ENCODE measurements around the gene PDPR.
"Not testable (repeated sequence)": the region's sequence is repeated elsewhere in the genome, so short reads cannot be mapped to it uniquely, and the experiment has no call there.

Gene PDPR

DNA sequence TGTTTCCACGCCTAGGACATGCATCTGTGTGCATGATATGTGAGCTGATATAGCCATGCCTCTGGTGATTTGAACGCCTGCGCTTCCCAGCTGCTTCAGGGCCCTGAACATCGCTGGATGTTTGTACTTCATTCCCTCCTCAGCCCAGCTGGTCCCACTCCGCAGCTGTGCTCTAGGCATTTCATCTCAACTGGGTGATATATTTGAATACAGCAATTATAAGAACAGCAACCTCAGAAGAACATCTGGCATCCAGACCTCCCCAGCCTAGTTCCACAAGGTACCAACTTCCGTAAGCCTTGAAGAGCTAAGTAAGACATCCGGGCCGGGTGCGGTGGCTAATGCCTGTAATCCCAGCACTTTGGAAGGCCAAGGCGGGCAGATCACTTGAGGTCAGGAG lies 52.6 kb downstream of the PDPR start:
- not testable (repeated sequence) for DNase-seq

DNA sequence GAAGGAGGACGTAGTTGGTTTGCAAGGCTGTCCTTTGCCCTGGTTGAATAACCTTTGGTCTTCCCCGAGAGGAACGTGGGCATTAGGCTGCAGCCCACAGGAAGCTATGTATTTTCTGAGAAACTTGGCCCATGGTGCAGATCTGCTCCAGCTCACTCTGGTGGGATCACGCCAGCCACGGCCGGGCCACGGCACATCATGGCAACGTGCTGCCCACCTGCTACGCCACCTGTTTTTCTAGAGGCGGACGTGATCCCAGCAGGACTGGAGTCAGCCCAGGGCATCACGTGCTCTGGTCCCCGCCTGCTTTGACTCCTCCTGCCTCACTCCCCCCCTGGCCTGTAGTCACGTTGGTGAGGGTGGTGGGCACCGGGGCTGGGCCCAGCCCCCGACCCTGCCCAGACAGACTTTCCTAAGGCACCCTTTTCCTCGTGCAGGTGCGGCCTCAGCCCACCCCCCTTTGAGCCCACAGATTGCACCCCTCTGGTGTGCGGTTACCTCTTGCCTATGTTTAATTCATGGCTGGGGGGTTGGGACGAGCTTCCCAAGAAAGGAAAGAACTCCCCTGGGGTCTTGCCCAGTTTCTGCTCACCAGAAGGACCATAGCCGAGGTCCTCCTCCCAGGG lies 59.2 kb downstream of the PDPR start, which contains the start of gene CLEC18C:
CLEC18C (plus strand) TSS at position 576 of the 626 bp plus-strand sequence. CDS start 492 bp downstream, outside the sequence.
- DNase-seq: not testable (repeated sequence)

DNA sequence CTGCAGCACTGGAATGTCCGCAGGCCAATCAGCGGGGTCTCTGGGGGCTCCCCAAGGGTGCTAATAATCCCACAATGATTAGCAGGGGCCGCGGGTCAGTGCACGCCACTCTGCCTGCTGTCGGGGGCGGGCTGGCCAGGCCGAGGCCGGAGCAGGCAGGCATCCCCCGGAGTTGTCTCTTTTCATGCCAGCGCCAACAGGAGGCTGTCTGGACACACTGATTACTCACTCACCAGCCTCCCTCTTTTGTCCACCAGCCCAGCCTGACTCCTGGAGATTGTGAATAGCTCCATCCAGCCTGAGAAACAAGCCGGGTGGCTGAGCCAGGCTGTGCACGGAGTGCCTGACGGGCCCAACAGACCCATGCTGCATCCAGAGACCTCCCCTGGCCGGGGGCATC lies 59.8 kb downstream of the PDPR start:
- DNase-seq: not testable (repeated sequence)

DNA sequence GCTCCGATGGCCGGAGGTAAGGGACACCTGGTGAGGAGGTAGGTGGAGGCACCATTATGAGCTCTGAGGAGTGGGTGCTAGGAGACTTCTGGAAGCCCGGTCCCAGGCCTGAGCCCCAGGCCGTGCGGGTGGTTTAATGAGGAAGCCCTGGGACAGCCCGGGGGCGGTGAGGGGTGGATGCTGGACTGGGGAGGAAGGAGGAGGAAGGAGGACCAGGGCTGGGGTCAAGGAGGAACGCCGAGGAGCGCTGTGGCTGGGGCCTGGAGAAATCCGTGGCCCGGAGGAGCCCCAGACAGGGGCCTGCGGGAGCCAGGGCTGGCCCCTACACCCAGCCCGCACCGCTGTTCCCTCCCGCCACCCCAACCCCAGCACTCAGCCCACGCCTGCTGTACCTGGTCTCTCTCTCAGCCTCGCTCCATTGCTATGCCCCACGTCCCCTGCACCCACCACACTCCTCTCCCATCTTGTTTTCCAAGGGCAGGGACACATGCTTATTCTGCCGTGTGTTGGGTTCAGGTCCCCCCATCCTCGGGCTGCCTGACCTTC lies 60.3 kb downstream of the PDPR start:
- DNase-seq: not testable (repeated sequence)

DNA sequence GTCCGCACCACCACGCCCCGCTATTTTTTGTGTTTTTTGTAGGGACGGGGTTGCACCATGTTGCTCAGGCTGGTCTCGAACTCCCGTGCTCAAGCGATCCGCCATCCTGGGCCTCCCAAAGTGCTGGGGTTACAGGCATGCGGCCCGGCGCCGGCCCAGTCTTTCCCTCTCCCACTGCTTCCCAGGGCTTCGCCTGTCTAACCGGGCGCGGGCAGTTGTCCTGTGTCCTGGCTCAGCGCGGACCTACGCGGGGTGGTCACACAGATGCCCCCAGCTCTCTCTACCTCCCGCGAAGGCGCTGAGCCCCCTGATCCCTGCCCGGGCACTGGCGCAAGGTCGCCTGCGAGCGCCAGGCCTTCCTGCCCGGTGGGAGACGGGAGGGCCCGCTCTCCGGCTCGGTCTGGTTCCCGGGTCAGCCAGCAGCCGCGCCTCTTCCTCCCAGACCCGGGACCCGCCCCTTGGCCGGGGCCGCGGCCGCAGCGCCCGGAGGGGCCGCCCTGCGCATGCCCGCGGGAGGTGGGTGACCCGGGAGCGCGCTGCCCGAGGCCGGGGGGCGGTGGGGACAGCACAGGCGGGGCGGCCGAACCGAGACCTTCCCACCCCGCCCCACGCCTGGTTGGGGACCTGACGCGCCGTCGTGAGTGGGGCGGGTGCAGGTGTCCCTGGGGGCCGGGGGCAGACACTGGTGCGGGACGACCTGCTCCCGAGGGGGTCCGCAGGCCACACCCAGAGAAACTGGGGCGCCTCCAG lies 73.9 kb downstream of the PDPR start:
- not testable (repeated sequence) for DNase-seq

DNA sequence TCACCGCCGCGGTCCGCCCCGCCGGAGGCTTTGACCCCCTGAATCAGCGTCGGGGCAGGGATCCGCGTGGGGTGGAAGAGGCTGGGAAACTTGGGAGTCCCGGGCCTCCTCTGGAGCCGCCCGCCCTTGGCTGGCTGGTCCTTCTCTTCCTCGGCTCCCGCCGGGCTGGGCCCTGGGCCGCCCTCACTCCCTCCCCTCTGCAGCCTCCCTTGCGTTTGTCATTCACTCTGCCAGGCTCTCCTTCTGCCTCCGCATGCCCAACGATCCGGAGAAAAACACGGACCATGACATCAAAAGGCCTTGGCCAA lies 74.4 kb downstream of the PDPR start:
- DNase-seq: not testable (repeated sequence)

DNA sequence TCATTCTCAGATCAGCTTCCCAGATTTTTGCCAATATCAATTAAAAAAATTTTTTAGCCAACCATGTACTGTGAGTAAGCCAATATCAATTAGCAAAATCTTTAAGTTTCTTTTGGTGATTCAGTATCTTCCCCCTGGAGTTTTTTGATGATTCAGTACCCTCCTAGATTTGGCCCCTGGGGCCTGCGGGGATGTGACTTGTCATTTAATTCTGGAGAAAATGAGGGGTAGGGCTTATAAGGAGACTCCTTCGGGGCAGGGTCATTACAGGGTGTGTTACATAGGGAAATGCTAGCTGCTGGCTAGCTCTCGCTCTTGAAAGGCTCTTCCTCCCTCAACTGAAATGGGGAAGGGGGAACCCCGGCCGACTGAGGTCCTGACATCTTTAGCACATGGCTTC lies 76.4 kb downstream of the PDPR start:
- not testable (repeated sequence) for DNase-seq

DNA sequence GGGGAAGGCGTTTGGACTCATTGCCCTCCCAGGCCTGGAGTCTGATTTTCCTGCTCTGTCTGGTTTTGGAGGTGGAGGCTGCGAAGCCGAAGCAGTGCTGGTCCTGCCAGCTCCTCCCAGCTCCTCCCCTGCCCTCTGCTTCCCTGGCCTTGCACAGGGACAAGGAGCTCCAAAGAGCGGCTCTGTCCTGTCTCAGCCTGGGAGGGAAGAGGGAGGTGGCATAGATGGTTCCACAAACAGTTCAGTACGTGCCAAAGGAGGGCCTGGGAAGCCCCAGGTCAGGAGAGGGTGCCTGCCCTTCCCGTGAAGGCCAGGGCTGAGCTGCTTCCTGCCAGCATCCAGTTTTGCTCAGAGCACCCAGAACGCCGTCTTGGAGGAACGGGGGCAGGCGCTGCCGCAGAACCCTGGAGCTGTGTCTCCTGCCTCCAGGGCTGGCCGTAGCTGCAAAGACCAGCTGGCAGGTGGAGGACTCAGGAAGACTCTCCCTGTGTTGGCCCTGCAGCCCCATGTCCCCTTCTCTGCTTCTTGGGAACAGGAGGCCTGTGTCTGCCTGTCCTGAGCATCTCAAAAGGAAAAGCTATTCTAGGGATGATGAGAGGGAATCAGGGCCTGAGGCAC lies 82.7 kb downstream of the PDPR start:
- not testable (repeated sequence) for DNase-seq

DNA sequence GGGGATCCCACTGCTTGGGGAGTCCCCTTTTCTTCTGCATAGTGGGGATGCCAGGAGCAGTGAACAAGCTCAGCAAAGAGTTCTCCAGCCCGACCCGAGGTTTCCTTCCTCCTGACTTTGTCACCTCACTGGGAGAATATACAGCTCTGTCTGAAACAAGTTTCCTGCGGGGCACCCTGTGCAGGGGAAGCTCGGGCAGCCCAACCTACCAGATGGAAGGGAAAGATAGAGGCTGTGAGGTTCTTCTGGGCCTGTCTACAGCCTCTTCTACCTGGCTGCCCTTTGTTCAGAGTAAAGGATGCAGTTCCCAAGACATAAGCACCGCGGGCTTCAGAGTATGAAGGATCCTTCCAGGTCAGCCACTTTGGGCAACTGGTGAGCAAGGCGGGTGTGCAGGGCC lies 83.5 kb downstream of the PDPR start:
- not testable (repeated sequence) for DNase-seq

DNA sequence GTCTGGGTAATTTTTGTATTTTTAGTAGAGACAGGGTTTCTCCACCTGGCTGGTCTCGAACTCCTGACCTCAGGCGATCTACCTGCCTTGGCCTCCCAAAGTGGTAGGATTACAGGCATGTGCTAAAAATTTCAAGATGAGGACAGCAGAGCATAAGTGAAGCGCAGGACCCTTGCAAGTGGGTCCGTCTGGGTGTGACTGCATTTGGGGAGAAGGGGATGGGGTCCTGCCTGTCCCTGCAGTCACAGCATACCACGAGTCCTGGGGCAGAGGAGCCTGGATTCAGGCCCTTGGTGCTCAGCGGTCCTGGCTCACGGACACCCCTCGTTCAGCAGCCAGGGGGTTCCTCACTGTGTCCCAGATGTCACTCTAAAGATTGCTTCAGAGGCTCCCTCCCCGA lies 84.1 kb downstream of the PDPR start:
- DNase-seq: not testable (repeated sequence)

DNA sequence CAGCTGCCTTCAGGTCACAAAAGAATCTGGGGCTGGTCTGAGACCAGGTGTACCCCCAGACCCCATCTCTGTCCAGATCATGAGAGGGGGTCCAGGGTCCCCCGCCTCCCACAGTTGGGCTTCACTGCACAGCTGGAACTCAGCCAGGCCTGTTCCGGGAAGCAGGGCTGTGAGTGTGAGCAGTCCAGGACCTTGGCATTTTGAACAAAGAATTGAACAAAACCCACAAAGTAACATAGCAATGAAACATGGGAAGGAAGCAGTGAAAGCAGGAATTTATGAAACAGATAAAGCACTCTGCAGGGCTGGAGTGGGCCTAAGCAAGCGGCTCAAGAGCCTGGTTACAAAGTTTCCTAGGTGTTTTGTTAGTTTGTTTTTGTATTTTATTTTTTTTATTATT lies 84.5 kb downstream of the PDPR start:
- not testable (repeated sequence) for DNase-seq

DNA sequence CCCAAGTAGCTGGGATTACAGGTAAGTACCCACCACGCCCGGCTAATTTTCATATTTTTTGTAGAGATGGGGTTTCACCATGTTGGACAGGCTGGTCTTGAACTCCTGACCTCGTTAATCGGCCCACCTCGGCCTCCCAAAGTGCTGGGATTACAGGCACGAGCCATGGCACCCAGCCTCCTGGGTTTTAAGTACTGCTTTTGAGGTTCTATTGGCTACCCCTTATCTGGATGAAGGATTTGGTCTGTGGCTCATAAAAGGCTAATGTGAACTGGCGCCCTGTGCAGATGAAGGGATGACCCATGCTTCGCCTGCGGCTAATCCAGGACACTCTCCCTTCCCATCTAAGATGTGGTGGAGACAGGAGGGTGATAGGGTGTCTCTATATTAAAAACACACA lies 85.0 kb downstream of the PDPR start:
- DNase-seq: not testable (repeated sequence)

DNA sequence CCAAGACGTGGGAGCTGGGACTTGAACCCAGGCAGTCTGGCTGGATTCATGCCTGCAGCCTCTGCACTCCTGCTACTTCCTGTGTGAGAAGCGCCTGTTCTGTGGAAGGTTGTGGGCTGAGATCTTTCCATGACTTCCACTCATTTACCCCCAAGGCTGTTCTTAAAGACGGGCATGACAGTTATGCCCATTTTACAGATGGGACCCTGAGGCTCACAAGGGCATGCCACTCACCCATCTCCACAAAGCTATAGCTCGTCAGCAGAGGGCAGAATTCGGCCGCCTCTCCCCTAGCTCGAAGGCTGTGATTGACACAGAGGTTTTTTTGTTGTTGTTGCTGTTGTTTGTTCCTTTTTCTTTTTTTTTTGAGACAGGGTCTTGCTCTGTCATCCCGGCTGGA lies 85.9 kb downstream of the PDPR start:
- DNase-seq: not testable (repeated sequence)

DNA sequence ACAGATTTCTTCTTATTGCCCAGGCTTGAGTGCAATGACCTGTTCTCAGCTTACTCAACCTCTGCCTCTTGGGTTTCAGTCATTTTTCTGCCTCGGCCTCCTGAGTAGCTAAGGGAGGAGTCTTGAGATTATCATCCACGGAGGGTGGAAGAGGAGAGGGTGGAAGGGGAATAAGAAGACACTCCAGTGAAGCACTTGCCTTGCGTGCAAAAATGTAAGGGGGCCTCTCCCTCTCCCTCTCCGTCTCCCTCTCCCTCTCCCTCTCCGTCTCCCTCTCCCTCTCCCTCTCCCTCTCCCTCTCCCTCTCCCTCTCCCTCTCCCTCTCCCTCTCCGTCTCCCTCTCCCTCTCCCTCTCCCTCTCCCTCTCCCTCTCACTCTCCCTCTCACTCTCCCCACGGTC lies 89.4 kb downstream of the PDPR start:
- DNase-seq: not testable (repeated sequence)

DNA sequence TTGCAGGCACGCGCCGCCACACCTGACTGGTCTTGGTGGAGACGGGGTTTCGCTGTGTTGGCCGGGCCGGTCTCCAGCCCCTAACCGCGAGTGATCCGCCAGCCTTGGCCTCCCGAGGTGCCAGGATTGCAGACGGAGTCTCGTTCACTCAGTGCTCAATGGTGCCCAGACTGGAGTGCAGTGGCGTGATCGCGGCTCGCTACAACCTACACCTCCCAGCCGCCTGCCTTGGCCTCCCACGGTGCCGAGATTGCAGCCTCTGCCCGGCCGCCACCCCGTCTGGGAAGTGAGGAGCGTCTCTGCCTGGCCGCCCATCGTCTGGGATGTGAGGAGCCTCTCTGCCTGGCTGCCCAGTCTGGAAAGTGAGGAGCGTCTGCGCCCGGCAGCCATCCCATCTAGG lies 89.9 kb downstream of the PDPR start:
- DNase-seq: not testable (repeated sequence)

DNA sequence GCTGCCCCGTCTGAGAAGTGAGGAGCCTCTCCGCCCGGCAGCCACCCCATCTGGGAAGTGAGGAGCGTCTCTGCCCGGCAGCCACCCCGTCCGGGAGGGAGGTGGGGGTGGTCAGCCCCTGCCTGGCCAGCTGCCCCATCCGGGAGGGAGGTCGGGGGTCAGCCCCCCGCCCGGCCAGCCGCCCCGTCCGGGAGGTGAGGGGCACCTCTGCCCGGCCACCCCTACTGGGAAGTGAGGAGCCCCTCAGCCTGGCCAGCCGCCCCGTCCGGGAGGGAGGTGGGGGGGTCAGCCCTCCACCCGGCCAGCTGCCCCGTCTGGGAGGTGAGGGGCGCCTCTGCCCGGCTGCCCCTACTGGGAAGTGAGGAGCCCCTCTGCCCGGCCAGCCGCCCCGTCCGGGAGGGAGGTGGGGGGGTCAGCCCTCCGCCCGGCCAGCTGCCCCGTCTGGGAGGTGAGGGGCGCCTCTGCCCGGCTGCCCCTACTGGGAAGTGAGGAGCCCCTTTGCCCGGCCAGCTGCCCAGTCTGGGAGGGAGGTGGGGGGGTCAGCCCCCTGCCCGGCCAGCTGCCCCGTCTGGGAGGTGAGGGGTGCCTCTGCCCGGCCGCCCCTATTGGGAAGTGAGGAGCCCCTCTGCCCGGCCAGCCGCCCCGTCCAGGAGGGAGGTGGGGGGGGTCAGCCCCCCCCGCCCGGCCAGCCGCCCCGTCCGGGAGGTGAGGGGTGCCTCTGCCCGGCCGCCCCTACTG lies 90.7 kb downstream of the PDPR start:
- DNase-seq: not testable (repeated sequence)

DNA sequence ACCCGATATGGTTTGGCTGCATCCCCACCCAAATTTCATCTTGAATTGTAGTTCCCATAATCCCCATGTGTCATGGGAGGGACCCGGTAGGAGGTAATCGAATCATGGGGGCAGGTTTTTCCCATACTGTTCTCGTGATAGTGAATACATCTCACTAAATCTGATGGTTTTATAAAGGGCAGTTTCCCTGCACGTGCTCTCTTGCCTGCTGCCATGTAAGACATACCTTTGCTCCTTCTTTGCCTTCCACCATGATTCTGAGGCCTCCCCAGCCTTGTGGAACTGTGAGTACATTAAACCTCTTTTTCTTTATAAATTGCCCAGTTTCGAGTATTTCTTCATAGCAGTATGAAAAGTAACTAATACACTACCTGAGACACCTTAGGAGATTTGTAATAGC lies 92.2 kb downstream of the PDPR start:
- not testable (repeated sequence) for DNase-seq

Data from activated CD4-positive, alpha-beta T cell treated with anti-CD3 and anti-CD28 coated beads, Interleukin-2, amount 50 U/mL, for 16 hours (primary cell).